Fibroblast of lung (primary cell): ENCODE measurements around the gene NFATC3. TPM values are rescaled to one million over a fixed set of nuclear protein-coding genes. Genes with fewer than 3 reads are reported as not detected.
A peak's percentile ranks its signal among the peaks of the same experiment; 100 is the strongest.

ENCODE experiments used
- DNase-seq, 2 donors: peaks; one replicate each; pipeline versions ENCODE4 v3.0.0 to v3.0.0-alpha.2; 2010; ENCODE audit warnings: low read depth in 2 of 2
- H2AFZ ChIP-seq: 2 replicates; pipeline ENCODE4 v1.5.1; 2012; ENCODE audit warnings: low read length, control low read depth, inconsistent platforms
- H3K27ac ChIP-seq: 2 replicates; pipeline ENCODE4 v1.5.1; 2011; ENCODE audit warnings: low read length, control low read depth; ENCODE audit not compliant: insufficient read depth
- H3K27me3 ChIP-seq: 2 replicates; pipeline ENCODE4 v1.5.1; 2011; ENCODE audit warnings: mild to moderate bottlenecking, low read length; ENCODE audit not compliant: control insufficient read depth, insufficient read depth
- H3K36me3 ChIP-seq: 2 replicates; pipeline ENCODE4 v1.5.1; 2011; ENCODE audit warnings: low read length; ENCODE audit not compliant: control insufficient read depth, insufficient read depth
- H3K4me1 ChIP-seq: 2 replicates; pipeline ENCODE4 v1.5.1; 2011; ENCODE audit warnings: low read length; ENCODE audit not compliant: control insufficient read depth, insufficient read depth; ENCODE audit errors: extremely low read depth
- H3K4me2 ChIP-seq: 2 replicates; pipeline ENCODE4 v1.5.1; 2011; ENCODE audit warnings: low read length, control low read depth; ENCODE audit not compliant: insufficient read depth; ENCODE audit errors: extremely low read depth
- H3K4me3 ChIP-seq, 4 experiments: fragments of 200-600 bp in 1 of 4; sonication (generic) in 1 of 4; replicated peaks in 1 of 4; 2 replicates each; pipeline ENCODE4 v1.5.1; 2011 to 2016; ENCODE audit warnings: low read length in 4 of 4, low read depth in 3 of 4, mild to moderate bottlenecking in 3 of 4, control low read depth in 2 of 4, inconsistent platforms in 1 of 4, mixed read lengths in 1 of 4; ENCODE audit not compliant: insufficient read depth in 1 of 4; ENCODE audit errors: control extremely low read depth in 1 of 4
- H3K79me2 ChIP-seq: 2 replicates; pipeline ENCODE4 v1.5.1; 2012; ENCODE audit warnings: mild to moderate bottlenecking, low read length, inconsistent platforms; ENCODE audit not compliant: control insufficient read depth, insufficient read depth
- H3K9ac ChIP-seq: 2 replicates; pipeline ENCODE4 v1.5.1; 2011; ENCODE audit warnings: mild to moderate bottlenecking, low read length, control low read depth; ENCODE audit not compliant: insufficient read depth
- H3K9me3 ChIP-seq: 2 replicates; pipeline ENCODE4 v1.5.1; 2012; ENCODE audit warnings: low read depth, low read length; ENCODE audit not compliant: control insufficient read depth, insufficient read depth
- H4K20me1 ChIP-seq: 2 replicates; pipeline ENCODE4 v1.5.1; 2011; ENCODE audit warnings: low read length; ENCODE audit not compliant: control insufficient read depth, insufficient read depth; ENCODE audit errors: extremely low read depth
- EZH2 ChIP-seq: IDR thresholded peaks from 2 replicates; pipeline ENCODE4 v1.5.1; 2012; ENCODE audit warnings: low read length, control low read depth, mild to moderate bottlenecking; ENCODE audit errors: missing control alignments
- polyA plus RNA-seq, 2 donors: library from polyadenylated mRNA; depleted of rRNA in 1 of 2; stranded (reverse) in 1 of 2; unstranded in 1 of 2; fragments of >200 nt; gene quantifications; 2 replicates each; pipeline ENCODE4 v1.2.1, GENCODE V29; 2011 to 2012; ENCODE audit warnings: missing spikeins in 1 of 2
- total RNA-seq: library from RNA; depleted of rRNA; stranded (reverse); fragments of >200 nt; gene quantifications from 2 replicates; pipeline ENCODE4 v1.2.1, GENCODE V29; 2014
- TF ChIP-seq, protein P1 (sequence below), 2 donors: IDR thresholded peaks in 1 of 2; conservative IDR thresholded peaks in 1 of 2; 1 replicate in 1 of 2; 2 replicates in 1 of 2; pipeline ENCODE4 v1.5.1; 2011 to 2012; ENCODE audit warnings: low read length in 2 of 2, control low read depth in 1 of 2, inconsistent platforms in 1 of 2, low read depth in 1 of 2, mild to moderate bottlenecking in 1 of 2

The NFATC3 gene
- total and polyA plus RNA-seq, 2 donors (not counting 1 experiment from before 2014, with no cell fraction given): 9.6 to 10.6 TPM

- peak; percentile 53 to 56 for DNase-seq
Observed at GRCh38 chr16:68086336-68086841, 1.2 kb downstream of the NFATC3 start.

DNA sequence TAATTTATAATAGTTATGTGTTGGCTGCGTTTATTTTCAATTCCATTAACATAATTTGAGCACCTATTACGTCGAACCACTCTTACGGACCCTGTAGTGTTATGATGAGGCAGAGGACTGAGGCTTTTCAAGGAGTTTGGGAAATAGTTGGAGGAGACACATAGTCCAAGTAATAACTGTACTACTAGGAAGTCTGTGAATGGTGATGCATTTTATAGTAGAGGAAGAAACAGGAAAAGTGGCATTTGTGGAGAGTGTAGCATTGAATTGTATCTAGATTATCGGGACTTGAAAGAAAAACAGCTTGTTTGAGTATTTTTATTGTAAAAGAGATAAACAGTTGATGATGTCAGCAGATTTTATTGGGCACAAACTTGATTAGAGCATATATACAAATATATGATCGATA, 1.7 kb downstream of the NFATC3 start:
- peak overlapping the region; percentile 97 for H3K4me2 ChIP-seq
- no peaks in the 10 kb centered on the region for H3K27me3 ChIP-seq
- H3K4me3 ChIP-seq: peak overlapping the region; percentile 71 to 88 (median 78)
- no peak overlapping the region for H3K9ac ChIP-seq
- H3K27ac ChIP-seq: peak overlapping the region; percentile 17
- no peaks in the 10 kb centered on the region for H3K36me3 ChIP-seq
- no peaks in the 10 kb centered on the region for H3K9me3 ChIP-seq
- peak; percentile 9 to 24 for DNase-seq
- H3K79me2 ChIP-seq: peaks cover 53% of the 10 kb centered on the region
- TF ChIP-seq, protein P1, sequence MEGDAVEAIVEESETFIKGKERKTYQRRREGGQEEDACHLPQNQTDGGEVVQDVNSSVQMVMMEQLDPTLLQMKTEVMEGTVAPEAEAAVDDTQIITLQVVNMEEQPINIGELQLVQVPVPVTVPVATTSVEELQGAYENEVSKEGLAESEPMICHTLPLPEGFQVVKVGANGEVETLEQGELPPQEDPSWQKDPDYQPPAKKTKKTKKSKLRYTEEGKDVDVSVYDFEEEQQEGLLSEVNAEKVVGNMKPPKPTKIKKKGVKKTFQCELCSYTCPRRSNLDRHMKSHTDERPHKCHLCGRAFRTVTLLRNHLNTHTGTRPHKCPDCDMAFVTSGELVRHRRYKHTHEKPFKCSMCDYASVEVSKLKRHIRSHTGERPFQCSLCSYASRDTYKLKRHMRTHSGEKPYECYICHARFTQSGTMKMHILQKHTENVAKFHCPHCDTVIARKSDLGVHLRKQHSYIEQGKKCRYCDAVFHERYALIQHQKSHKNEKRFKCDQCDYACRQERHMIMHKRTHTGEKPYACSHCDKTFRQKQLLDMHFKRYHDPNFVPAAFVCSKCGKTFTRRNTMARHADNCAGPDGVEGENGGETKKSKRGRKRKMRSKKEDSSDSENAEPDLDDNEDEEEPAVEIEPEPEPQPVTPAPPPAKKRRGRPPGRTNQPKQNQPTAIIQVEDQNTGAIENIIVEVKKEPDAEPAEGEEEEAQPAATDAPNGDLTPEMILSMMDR (conservative IDR thresholded peaks at IDR 0.05 in 1 of 2, IDR thresholded peaks at IDR 0.05 in 1 of 2; ENCODE audit: low read depth in 1 of 2, low read length in 2 of 2): no peak
- TF ChIP-seq EZH2: no peak
- H4K20me1 ChIP-seq: peaks cover 1% of the 10 kb centered on the region
- H3K4me1 ChIP-seq: peaks cover 9% of the 10 kb centered on the region
- peak overlapping the region; percentile 45 for H2AFZ ChIP-seq

More at GRCh38 chr16:68086336-68086841, 1.2 kb downstream of the NFATC3 start:
- Histone ChIP-seq H3K79me2 (peaks cover 52% of the 10 kb centered on the region), H3K36me3 (no peaks in the 10 kb centered on the region), H3K4me3 (peak overlapping the region; percentile 71 to 88 (median 78)), H3K4me1 (peaks cover 9% of the 10 kb centered on the region), H3K27me3 (no peaks in the 10 kb centered on the region), H3K4me2 (peak overlapping the region; percentile 97), H3K9me3 (no peaks in the 10 kb centered on the region), H2AFZ (peak overlapping the region; percentile 79), H3K9ac (peak overlapping the region; percentile 67), H4K20me1 (peaks cover 1% of the 10 kb centered on the region), H3K27ac (peak overlapping the region; percentile 71)
- TF ChIP-seq, protein P1 (conservative IDR thresholded peaks at IDR 0.05 in 1 of 2, IDR thresholded peaks at IDR 0.05 in 1 of 2; ENCODE audit: low read depth in 1 of 2, low read length in 2 of 2): no peak
- TF ChIP-seq EZH2: no peak

GRCh38 chr16:68087688-68088087, 2.5 kb downstream of the NFATC3 start:
- H3K4me2 ChIP-seq: peak overlapping the region; percentile 97
- no peak for DNase-seq
- no peaks in the 10 kb centered on the region for H3K9me3 ChIP-seq
- H3K79me2 ChIP-seq: peaks cover 56% of the 10 kb centered on the region
- H3K27ac ChIP-seq: no peak overlapping the region
- TF ChIP-seq, protein P1 (conservative IDR thresholded peaks at IDR 0.05 in 1 of 2, IDR thresholded peaks at IDR 0.05 in 1 of 2; ENCODE audit: low read depth in 1 of 2, low read length in 2 of 2): no peak
- peaks cover 9% of the 10 kb centered on the region for H3K4me1 ChIP-seq
- H3K27me3 ChIP-seq: no peaks in the 10 kb centered on the region
- H3K36me3 ChIP-seq: no peaks in the 10 kb centered on the region
- peaks cover 1% of the 10 kb centered on the region for H4K20me1 ChIP-seq
- H3K4me3 ChIP-seq: peak overlapping the region in 3 of 4 experiments; percentile 71 to 88 (median 76)
- no peak overlapping the region for H2AFZ ChIP-seq
- no peak overlapping the region for H3K9ac ChIP-seq
